IPS DF 4.7 (cell line): ENCODE results near the gene TTLL10.
"Not testable (repeated sequence)": the region's sequence is repeated elsewhere in the genome, so short reads cannot be mapped to it uniquely, and the experiment has no call there.

Source experiments
- DNase-seq: peaks from one replicate; pipeline ENCODE4 v3.0.0-alpha.2; 2013; ENCODE audit warnings: low spot score; ENCODE audit errors: extremely low read depth

The TTLL10 gene

GRCh38 chr1:1185101-1185765, 11.6 kb downstream of the TTLL10 start:
- DNase-seq: no peak

DNA sequence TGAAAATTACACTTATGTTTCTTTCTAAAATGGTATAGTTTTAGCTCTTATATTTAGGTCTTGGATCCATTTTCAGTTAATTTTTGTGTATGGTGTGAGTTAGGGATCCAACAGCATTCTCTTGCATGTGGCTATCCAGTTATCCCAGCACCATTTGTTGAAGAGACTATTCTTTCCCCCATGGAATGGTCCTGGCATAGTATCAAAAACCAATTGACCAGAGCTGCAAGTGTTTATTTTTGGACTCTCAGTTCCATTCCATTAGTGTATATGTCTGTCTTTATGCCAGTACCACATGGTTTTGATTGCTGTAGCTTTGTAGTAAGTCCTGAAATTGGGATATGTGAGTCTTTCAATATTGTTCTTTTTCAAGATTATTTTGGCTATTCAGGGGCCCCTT, 14.3 kb downstream of the TTLL10 start:
- no peak for DNase-seq

- no peak for DNase-seq
Observed at GRCh38 chr1:1189111-1189510, 15.4 kb downstream of the TTLL10 start.

- DNase-seq: no peak
Observed at GRCh38 chr1:1191734-1192133, 18.1 kb downstream of the TTLL10 start.

- DNase-seq: no peak
Observed at GRCh38 chr1:1194723-1195122, 21.0 kb downstream of the TTLL10 start.

DNA sequence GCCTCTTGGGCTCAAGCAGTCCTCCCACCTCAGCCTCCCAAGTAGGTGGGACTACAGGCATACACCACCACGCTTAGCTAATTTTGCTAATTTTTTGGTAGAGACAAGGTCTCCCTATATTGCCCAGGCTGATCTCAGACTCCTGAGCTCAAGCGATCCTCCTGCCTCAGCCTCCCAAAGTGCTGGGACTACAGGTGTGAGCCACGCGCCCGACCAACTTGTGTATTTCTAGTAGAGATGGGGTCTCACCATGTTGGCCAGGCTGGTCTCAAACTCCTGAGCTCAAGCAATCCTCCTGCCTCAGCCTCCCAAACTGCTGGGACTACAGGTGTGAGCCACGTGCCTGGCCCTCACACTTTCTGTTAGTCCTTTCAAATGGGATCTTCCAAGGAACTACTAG, 22.0 kb downstream of the TTLL10 start:
- not testable (repeated sequence) for DNase-seq

DNA sequence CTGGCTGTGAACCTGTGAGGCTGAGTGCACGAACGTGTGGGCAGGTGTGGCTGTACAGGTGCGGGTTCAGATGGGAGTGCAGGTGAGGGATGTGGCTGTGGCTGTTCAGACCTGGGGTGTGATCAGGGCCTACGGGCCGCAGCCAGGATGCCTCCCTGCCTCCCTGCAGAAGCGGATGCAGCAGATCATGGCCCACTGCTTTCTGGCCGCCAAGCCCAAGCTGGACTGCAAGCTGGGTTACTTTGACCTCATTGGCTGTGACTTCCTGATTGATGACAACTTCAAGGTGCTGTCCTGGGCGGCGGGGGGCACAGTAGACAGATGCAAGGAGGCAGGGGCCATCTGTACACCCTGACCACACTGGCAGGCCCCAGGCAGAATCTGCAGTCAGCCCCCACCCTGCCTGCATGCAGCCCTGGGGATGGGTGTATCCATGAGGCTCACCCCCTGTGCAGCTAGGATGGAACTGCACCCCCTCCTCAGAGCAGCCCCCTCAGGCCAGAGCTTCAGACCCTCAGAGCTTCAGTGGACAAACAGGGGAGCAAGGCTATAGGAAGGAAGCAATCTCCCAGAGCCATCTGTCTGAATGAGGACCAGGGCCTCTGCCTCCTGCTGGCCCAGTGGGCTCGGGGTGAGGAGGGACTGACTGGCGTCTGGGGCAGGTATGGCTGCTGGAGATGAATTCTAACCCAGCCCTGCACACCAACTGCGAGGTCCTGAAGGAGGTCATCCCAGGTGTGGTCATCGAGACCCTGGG, 22.9 kb downstream of the TTLL10 start:
- DNase-seq: no peak

- DNase-seq: no peak
Observed at GRCh38 chr1:1197188-1197500, 23.5 kb downstream of the TTLL10 start.

GRCh38 chr1:1197551-1198422, 24.1 kb downstream of the TTLL10 start:
- no peak for DNase-seq

DNA sequence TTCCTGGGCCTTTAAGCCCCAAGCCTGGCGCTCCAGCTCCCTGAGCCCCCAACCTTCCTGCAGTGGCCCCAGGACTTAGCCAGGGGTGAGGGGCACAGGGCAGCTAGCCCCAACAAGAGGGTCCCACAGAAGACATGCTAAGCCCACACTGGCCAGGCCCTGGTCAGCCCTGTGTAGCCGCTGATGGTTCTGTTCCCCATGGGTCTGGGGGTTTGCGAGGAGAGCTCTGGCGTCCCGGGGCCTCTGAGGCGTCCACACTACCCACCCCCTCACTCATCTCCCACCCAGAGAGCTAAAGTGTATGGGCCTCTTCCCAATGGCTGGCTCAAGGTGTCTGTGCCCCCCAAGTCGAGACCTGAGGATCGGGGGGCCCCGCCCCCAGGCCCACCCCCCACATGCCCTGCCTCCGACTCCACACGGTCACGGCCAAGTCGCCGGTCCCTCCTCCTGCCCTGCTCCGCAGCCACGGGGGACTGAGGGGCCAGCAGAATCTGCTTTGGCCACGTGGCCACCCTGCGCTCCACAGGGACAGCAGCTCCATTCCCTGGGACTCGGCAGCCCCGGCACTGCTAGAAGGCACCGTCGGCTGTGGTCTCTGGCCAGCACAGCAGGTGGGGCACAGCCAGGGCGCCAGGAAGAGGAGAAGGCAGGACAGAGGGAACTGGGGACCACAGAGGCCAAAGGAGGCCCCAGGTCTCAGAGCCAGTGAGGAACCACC, 24.9 kb downstream of the TTLL10 start:
- DNase-seq: no peak

- no peak for DNase-seq
Observed at GRCh38 chr1:1199141-1199960, 25.7 kb downstream of the TTLL10 start.

- DNase-seq: no peak
Observed at GRCh38 chr1:1199961-1200875, 26.5 kb downstream of the TTLL10 start.

GRCh38 chr1:1200876-1201810, 27.5 kb downstream of the TTLL10 start:
- DNase-seq: no peak

DNA sequence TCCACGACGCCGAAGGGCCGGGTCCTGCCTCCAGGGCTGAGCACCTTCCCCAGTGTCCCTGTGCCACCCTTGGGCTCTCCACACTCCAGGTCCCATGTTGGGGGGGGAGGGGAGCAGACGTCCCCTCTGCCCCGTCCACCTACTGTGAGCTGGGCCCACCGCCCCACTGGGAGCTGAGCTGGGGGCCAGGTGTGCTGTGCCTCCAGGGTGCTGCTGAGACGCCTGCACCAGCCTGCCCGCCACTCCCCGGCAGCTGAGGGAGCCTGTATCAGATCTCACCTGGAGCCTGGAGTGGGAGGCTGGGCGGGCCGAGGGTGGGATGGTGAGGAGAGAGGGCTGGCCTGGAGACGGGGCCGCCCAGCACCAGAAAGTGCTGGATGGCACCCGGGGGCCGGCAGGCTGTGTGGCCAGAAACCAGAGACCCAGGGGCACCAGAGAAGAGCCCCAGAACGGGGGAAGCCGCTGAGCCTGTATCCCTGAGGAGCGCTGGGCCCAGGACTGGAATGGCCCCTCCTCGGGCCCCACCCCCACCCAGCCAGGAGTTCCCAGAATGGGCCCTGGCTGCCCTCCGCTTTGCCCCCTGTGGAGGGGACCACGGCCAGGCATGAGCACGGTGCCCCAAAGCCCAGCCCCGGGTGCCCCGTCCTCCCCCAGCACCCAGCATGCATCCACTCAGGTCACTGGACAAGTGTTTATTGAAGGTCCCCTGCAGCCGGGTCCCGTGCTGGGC, 29.3 kb downstream of the TTLL10 start:
- no peak for DNase-seq

GRCh38 chr1:1203561-1204424, 30.1 kb downstream of the TTLL10 start:
- no peak for DNase-seq

GRCh38 chr1:1204425-1204920, 30.8 kb downstream of the TTLL10 start:
- no peak for DNase-seq
